Smooth muscle cell (in vitro differentiated cells): ENCODE data around the gene CNPY2. TPM values are rescaled to one million over a fixed set of nuclear protein-coding genes. Genes with fewer than 3 reads are reported as not detected.
A peak's percentile ranks its signal among the peaks of the same experiment; 100 is the strongest.

Source experiments
- DNase-seq: peaks from one replicate; lab custom pipeline; 2025; ENCODE audit not compliant: unreplicated experiment; lab: John Stamatoyannopoulos, UW
- H2AFZ ChIP-seq: fragments of 200-600 bp; sonication (generic); 2 replicates; pipeline ENCODE4 v1.6.0; 2016; ENCODE audit warnings: antibody characterized with exemption, low read depth, mild to moderate bottlenecking
- H3F3A ChIP-seq: fragments of 200-600 bp; sonication (generic); 2 replicates; pipeline ENCODE4 v1.6.0; 2017; ENCODE audit warnings: antibody characterized with exemption, low read depth
- H3K27ac ChIP-seq: fragments of 200-600 bp; sonication (generic); 2 replicates; pipeline ENCODE4 v1.5.1; 2016; ENCODE audit warnings: low read depth, mild to moderate bottlenecking
- H3K27me3 ChIP-seq: fragments of 200-600 bp; sonication (generic); 2 replicates; pipeline ENCODE4 v1.6.1; 2016; ENCODE audit warnings: low read depth, mild to moderate bottlenecking
- H3K36me3 ChIP-seq: fragments of 200-600 bp; sonication (generic); 2 replicates; pipeline ENCODE4 v1.5.1; 2016; ENCODE audit warnings: low read depth
- H3K4me1 ChIP-seq: fragments of 200-600 bp; sonication (generic); 2 replicates; pipeline ENCODE4 v1.5.1; 2016; ENCODE audit warnings: low read depth
- H3K4me2 ChIP-seq: fragments of 200-600 bp; sonication (generic); 2 replicates; pipeline ENCODE4 v1.6.0; 2016; ENCODE audit warnings: mild to moderate bottlenecking
- H3K4me3 ChIP-seq: fragments of 200-600 bp; sonication (generic); 2 replicates; pipeline ENCODE4 v1.5.1; 2016; ENCODE audit warnings: mild to moderate bottlenecking
- H3K79me2 ChIP-seq: fragments of 200-600 bp; sonication (generic); 2 replicates; pipeline ENCODE4 v1.6.0; 2016; ENCODE audit warnings: low read depth, mild to moderate bottlenecking
- H3K9ac ChIP-seq: fragments of 200-600 bp; sonication (generic); 2 replicates; pipeline ENCODE4 v1.6.0; 2016; ENCODE audit warnings: low read depth
- H3K9me3 ChIP-seq: fragments of 200-600 bp; sonication (generic); replicated peaks from 2 replicates; pipeline ENCODE4 v1.5.1; 2016; ENCODE audit warnings: low read depth
- H4K20me1 ChIP-seq: fragments of 200-600 bp; sonication (generic); 2 replicates; pipeline ENCODE4 v1.6.0; 2016; ENCODE audit warnings: low read depth
- CTCF ChIP-seq: fragments of 200-600 bp; sonication (generic); IDR thresholded peaks from 2 replicates; pipeline ENCODE4 v1.5.1; 2017; ENCODE audit warnings: borderline replicate concordance, mild to moderate bottlenecking, antibody characterized with exemption; ENCODE audit not compliant: insufficient read depth, poor library complexity, severe bottlenecking
- WGBS: methylation state at CpG from one replicate; pipeline ENCODE4 v1.1.7; 2016; ENCODE audit warnings: low lambda C conversion rate; 5-methylcytosine and 5-hydroxymethylcytosine counted together
- polyA plus RNA-seq: library from polyadenylated mRNA; unstranded; fragments of >200 nt; fragmentation: Nextera tagmentation; extraction: Ambion mirVana; gene quantifications from 2 replicates; pipeline ENCODE4 v1.2.1, GENCODE V29; 2016
- total RNA-seq: library from RNA; depleted of rRNA; stranded (reverse); fragments of >200 nt; gene quantifications from 2 replicates; pipeline ENCODE4 v1.2.3, GENCODE V29; 2014

CNPY2 gene
- total and polyA plus RNA-seq, 2 experiments from 2014 or later = 147 to 334 TPM

- peak within 1 kb of the TSS; percentile 62 for H3K4me3 ChIP-seq
- peak; percentile 52 for DNase-seq
- H3K27ac ChIP-seq = peak within 1 kb of the TSS; percentile 89
These were observed 18.1 kb upstream of the CNPY2 start, which contains the start of gene PAN2 for GRCh38 chr12:56333679-56334489. Gene PAN2 (minus strand): TSS chr12:56334000. CDS start chr12:56333094, 906 bp downstream.

GRCh38 chr12:56333197-56333678 lies 17.4 kb upstream of the CNPY2 start:
- no peak for DNase-seq
- 46% methylated on average over 8 of the region's 8 CpGs for WGBS
- Histone ChIP-seq H3K4me2 (peak overlapping the region; percentile 88), H3K4me3 (peak overlapping the region; percentile 62), H3K27me3 (no peaks in the 10 kb centered on the region), H3K9ac (peak overlapping the region; percentile 81), H3K9me3 (no peaks in the 10 kb centered on the region), H3K36me3 (no peaks in the 10 kb centered on the region), H2AFZ (peak overlapping the region; percentile 64), H3K79me2 (no peaks in the 10 kb centered on the region), H4K20me1 (no peaks in the 10 kb centered on the region), H3K27ac (peak overlapping the region; percentile 89), H3F3A (no peaks in the 10 kb centered on the region), H3K4me1 (no peaks in the 10 kb centered on the region)
- no peak for TF ChIP-seq CTCF

More at GRCh38 chr12:56333679-56334489, 18.1 kb upstream of the CNPY2 start, which contains the start of gene PAN2:
- no peaks in the 10 kb centered on the region for H3K36me3 ChIP-seq
- no peaks in the 10 kb centered on the region for H4K20me1 ChIP-seq
- 2% methylated on average over 45 of the region's 45 CpGs for WGBS
- no peaks in the 10 kb centered on the region for H3K79me2 ChIP-seq
- peak within 1 kb of the TSS; percentile 81 for H3K9ac ChIP-seq
- peaks cover 2% of the 10 kb centered on the region for H3K4me1 ChIP-seq
- H3K4me2 ChIP-seq = peak within 1 kb of the TSS; percentile 88
- peak within 1 kb of the TSS; percentile 64 for H2AFZ ChIP-seq
- no peaks in the 10 kb centered on the region for H3K27me3 ChIP-seq
- H3F3A ChIP-seq = no peaks in the 10 kb centered on the region
- TF ChIP-seq CTCF = peak; percentile 73
- no peaks in the 10 kb centered on the region for H3K9me3 ChIP-seq

- H3K4me2 ChIP-seq = peak overlapping the region; percentile 88
- no peaks in the 10 kb centered on the region for H3K9me3 ChIP-seq
- no peak overlapping the region for H2AFZ ChIP-seq
- H3K9ac ChIP-seq = peak overlapping the region; percentile 81
- H3K79me2 ChIP-seq = no peaks in the 10 kb centered on the region
- H3K27me3 ChIP-seq = no peaks in the 10 kb centered on the region
- H3K4me1 ChIP-seq = no peaks in the 10 kb centered on the region
- no peaks in the 10 kb centered on the region for H3F3A ChIP-seq
- WGBS = 98% methylated on average over 11 of the region's 11 CpGs
- TF ChIP-seq CTCF = no peak
- DNase-seq = no peak
- H3K36me3 ChIP-seq = no peaks in the 10 kb centered on the region
- peak overlapping the region; percentile 62 for H3K4me3 ChIP-seq
- peak overlapping the region; percentile 89 for H3K27ac ChIP-seq
- H4K20me1 ChIP-seq = no peaks in the 10 kb centered on the region
These were observed 16.9 kb upstream of the CNPY2 start for GRCh38 chr12:56332512-56333196.
